GM18502 (cell line): ENCODE results near the gene OLFML2B.
"Not testable (repeated sequence)": the region's sequence is repeated elsewhere in the genome, so short reads cannot be mapped to it uniquely, and the experiment has no call there.

Experiments used
- ATAC-seq: cut with Tn5 transposase; IDR thresholded peaks from one replicate; pipeline ENCODE4 v1.9.1; 2021; ENCODE audit warnings: mild to moderate bottlenecking; ENCODE audit not compliant: unreplicated experiment, poor library complexity

Gene OLFML2B

DNA sequence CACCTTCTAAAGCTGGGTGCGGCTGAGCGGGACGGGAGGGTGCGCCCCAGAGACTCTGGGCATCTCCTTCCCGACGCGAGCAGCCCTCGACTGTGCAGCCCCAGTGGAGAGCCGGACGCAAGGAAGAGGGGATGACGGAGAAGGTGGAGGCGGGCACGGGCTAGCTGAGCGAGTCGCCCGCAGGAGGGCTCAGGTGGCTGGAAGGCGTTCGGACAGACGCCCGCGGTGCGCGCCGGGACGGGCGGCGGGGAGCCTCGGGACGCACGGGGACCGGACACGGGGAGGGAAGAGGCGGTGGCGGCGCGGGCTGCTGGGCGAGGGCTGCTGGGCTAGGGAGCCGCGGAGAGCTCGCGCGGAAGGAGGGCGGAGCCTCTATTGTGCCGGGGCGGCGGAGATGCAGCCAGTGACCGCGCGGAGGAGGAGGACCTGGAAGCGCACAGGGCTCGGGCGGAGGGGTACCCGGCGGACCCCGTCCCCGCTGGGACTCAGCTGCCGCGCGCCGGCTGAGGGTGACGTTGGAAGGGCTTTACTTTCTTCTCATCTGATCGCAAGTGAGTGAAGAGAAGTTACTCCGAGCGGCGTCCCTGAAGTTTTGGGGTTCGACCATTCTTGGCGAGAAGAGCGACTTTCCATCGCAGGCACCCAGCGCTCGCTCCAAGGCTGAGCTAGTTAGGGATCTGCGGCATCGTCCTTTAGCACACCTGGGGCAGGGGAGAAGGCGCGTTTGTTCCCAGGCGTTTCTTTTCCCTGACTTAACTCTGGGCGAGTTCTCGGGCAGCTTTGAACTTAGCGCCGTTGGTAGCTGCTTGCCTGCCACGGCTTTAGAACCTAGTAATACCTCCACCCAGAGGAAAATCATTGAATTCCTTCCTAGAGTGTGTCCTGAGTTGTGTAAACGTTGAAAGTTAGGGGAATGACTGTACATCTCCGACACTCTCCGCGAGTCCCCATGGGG is at the start of gene OLFML2B:
Gene OLFML2B, minus strand, starts transcription at position 323 of the 955 bp plus-strand sequence. CDS start 439 bp downstream, outside the sequence.
- ATAC-seq = peak; percentile 64

DNA sequence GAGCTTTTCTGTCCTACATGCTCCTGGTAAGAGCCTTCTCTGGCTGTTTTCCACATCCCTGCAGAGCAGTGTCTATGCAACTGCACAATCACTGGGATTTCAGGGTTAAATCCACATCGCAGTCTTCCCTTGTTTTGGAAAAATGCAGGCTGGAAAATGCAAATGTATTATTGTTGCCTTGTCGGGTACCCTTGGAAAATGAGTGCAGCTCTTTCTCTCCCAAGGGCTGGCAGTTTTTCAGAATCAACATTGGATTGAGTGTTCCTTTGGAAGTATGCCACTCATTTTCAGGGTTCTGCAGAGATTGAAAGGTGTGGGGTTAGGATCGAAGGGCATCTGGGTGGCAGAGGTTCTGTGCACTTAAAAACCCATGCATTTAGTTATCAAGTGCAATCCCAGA is 49.1 kb upstream of the OLFML2B start:
- no peak for ATAC-seq

- ATAC-seq = no peak
Measured at GRCh38 chr1:162070825-162071224, 47.2 kb upstream of the OLFML2B start.

GRCh38 chr1:162070094-162070748 is 46.6 kb upstream of the OLFML2B start:
- no peak for ATAC-seq

DNA sequence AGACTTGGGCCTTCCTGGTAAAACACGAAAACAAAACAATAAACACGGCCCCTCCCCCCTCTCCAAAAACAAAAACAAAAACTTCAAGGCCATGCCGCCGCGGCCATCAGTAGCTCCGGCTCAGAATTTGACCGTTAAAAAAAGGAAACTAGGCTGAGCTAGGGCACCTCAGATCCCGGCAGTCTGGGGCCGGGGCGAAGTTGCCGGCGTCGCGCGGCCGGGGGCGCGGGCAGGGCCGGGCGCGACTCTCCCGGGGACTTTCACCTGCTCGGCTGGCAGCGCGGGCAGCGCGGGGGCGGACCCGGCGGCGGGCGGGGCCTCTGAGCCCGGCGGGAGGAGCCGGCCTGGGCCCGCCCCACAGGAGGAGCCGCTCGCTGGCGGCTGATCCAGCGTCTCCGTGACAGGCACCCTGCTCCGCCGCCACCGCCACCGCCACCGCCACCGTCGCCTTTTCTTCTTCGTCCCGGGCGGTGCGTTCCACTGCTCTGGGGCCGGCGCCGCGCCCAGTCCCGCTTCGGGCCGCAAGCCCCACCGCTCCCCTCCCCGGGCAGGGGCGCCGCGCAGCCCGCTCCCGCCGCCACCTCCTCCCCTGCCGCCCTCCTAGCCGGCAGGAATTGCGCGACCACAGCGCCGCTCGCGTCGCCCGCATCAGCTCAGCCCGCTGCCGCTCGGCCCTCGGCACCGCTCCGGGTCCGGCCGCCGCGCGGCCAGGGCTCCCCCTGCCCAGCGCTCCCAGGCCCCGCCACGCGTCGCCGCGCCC is 45.8 kb upstream of the OLFML2B start, which contains the start of gene NOS1AP:
Gene NOS1AP, plus strand, starts transcription at position 358 of the 760 bp plus-strand sequence. CDS start 487 bp downstream, outside the sequence.
- ATAC-seq = peak; percentile 100

DNA sequence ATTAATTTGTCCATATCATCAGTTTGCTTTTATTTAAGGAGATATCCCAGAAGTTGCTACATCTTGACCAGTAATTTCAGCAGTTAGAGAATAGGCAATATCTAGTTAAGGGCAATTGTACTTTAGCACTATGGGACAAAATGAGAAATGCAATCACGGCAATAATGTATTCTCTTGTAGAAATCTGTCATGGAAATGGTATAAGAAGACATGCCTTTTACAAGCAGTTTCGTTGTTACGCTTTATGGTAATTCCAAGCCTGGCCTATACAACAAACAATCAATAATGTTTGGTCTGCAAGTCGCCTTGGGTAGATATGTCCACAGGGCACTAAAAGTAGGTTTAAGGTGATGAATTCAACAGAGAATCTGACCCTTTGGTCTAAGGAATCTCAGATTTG is 44.6 kb upstream of the OLFML2B start:
- no peak for ATAC-seq

DNA sequence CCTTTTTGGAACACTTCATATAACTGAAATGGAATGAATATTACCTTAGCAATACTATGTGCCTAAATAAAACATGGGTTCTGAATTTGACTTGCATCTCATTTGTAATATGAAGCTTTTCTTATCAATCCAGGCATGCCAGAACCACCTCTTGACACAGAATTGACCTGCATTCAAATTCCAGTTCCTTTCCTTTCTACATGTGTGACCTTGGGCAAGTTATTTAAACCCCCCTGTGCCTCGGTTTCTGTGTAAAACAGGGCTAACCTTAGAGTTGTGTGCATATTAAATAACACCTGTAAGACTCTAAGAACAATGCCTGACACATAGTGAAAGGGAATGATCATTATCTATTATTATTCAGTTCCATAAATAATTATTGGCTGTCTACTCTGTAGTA is 43.8 kb upstream of the OLFML2B start:
- ATAC-seq = no peak

GRCh38 chr1:162066836-162067235 is 43.2 kb upstream of the OLFML2B start:
- ATAC-seq = not testable (repeated sequence)

DNA sequence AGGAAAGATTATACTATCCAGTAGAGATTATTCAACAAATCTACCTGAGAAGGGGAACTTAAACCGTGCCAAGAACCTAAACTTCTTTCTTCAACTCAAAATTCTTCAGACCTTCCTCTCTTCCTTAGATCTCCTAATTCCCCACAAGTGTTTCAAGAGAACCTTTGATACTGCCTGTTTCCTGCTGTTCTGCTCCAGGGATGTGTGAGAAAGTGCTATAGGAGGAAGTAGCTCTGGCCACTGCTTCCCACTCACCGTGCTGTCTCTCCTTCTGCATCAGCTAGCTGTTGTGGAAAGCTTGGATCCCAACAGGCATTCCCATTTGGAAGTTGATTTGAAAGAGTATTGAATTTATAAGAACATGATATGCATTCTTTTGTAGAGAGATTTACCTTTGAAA is 41.3 kb upstream of the OLFML2B start:
- ATAC-seq = no peak

DNA sequence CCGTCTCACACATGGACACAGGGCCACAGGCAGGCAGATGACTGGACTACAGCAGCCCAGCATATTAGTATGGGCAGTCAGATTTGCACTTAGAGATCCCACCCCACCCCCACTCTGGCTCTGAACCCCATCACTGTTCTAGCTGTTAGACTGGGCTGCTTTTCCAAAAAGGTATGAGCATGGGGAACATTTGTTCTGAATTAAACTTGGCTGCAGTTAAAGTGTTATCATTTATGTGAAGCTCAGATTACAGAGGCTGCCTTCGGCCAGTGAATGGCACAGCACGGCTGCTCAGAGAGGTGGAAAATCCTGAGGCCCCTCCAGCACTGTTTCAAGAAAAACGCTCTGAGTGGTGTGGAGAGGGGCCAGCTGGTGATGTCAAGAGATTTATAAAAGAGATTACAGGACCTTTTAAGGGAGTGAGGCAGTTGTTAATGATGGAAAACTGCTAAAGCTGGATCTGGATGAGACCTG is 38.9 kb upstream of the OLFML2B start:
- ATAC-seq = no peak

GRCh38 chr1:162060314-162060713 is 36.6 kb upstream of the OLFML2B start:
- no peak for ATAC-seq

- no peak for ATAC-seq
Measured at GRCh38 chr1:162059721-162060120, 36.1 kb upstream of the OLFML2B start.

GRCh38 chr1:162056579-162056978 is 32.9 kb upstream of the OLFML2B start:
- ATAC-seq = no peak

GRCh38 chr1:162056043-162056442 is 32.4 kb upstream of the OLFML2B start:
- peak; percentile 54 for ATAC-seq

- ATAC-seq = no peak
Measured at GRCh38 chr1:162055062-162055461, 31.4 kb upstream of the OLFML2B start.

- not testable (repeated sequence) for ATAC-seq
Measured at GRCh38 chr1:162053949-162054348, 30.3 kb upstream of the OLFML2B start.

GRCh38 chr1:162046921-162047320 is 23.3 kb upstream of the OLFML2B start:
- no peak for ATAC-seq

GRCh38 chr1:162042361-162042760 is 18.7 kb upstream of the OLFML2B start:
- no peak for ATAC-seq

DNA sequence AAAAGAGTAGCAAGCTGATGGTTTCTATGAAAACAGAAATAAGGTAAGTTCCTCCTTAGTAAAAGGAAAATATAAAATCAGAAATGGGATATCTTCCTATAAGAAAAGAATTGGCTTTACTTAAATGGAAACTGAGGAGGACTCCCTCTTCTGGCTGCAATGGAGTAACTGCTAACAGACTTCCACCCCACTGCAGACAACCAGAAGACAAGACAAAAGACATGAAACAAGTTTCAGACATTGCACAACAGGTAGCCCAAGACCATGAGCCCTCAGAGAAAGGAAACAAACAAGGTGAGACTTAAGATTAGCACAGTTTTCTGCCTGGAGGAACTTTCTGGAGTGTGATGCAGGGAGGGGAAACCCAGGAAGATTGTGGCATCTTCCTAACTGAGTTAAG is 17.0 kb upstream of the OLFML2B start:
- ATAC-seq = no peak

DNA sequence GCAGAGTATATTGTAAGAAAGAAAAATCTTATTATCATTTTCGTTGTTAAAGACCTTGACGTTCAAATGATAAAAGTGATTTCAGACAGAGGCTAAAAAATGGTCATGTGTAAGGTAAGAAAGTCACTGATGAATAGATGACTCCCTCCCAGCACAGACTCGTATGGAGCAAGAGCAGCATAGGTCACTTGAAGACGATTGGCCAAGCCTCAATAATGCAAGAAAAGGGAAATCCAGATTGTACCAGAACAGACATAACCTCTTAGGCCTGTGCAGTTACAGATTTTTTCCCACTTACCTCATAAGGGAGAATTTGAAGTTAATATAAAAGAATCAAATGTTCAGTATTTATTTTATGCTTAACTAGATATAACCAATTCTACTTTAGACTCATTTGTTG is 16.3 kb upstream of the OLFML2B start:
- no peak for ATAC-seq
